IPS-15b (cell line): ENCODE results near the gene SHC1.

Experiments used
- H3K27me3 ChIP-seq: one replicate; pipeline ENCODE4 v1.6.1; 2013; ENCODE audit warnings: low read length; ENCODE audit not compliant: control insufficient read depth, insufficient read depth
- H3K36me3 ChIP-seq: one replicate; pipeline ENCODE4 v1.6.1; 2013; ENCODE audit warnings: low read length; ENCODE audit not compliant: control insufficient read depth, insufficient read depth
- H3K4me1 ChIP-seq: one replicate; pipeline ENCODE4 v1.6.1; 2013; ENCODE audit warnings: mild to moderate bottlenecking, low read length; ENCODE audit not compliant: control insufficient read depth, insufficient read depth
- H3K4me3 ChIP-seq: one replicate; pipeline ENCODE4 v1.5.1; 2013; ENCODE audit warnings: low read depth, low read length
- H3K9ac ChIP-seq: one replicate; pipeline ENCODE4 v1.6.1; 2013; ENCODE audit warnings: low read depth, mild to moderate bottlenecking, low read length
- H3K9me3 ChIP-seq: one replicate; pipeline ENCODE4 v1.6.1; 2013; ENCODE audit warnings: mild to moderate bottlenecking, low read length; ENCODE audit not compliant: control insufficient read depth, insufficient read depth

SHC1 gene

GRCh38 chr1:154931940-154932487, 38.5 kb downstream of the SHC1 start:
- Histone ChIP-seq H3K4me1 (no peaks in the 10 kb centered on the region), H3K27me3 (no peaks in the 10 kb centered on the region), H3K9ac (no peak overlapping the region), H3K4me3 (no peak overlapping the region), H3K9me3 (no peaks in the 10 kb centered on the region), H3K36me3 (peaks cover 3% of the 10 kb centered on the region)

DNA sequence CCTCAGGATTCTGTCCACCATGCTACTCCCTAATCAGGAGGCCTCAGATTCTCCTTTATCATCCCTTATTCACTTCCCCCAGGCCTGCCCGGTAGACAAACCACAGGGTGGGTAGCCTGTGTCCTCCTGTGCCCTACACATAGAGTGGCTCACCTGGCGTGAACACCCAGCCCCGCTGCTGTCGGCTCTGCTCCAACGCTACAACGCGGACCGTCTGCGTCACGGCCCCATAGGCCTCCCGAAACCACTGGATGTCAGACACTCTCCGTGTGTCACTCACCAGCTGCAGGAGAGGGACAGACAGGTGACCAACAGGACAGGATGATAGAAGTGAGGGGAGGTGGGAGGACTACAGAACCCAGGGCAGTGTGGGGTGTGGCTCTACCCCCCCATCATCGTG, 44.3 kb downstream of the SHC1 start:
- H3K9me3 ChIP-seq = no peaks in the 10 kb centered on the region
- no peak overlapping the region for H3K9ac ChIP-seq
- H3K4me3 ChIP-seq = no peak overlapping the region
- peaks cover 5% of the 10 kb centered on the region for H3K36me3 ChIP-seq
- H3K27me3 ChIP-seq = no peaks in the 10 kb centered on the region
- H3K4me1 ChIP-seq = no peaks in the 10 kb centered on the region

DNA sequence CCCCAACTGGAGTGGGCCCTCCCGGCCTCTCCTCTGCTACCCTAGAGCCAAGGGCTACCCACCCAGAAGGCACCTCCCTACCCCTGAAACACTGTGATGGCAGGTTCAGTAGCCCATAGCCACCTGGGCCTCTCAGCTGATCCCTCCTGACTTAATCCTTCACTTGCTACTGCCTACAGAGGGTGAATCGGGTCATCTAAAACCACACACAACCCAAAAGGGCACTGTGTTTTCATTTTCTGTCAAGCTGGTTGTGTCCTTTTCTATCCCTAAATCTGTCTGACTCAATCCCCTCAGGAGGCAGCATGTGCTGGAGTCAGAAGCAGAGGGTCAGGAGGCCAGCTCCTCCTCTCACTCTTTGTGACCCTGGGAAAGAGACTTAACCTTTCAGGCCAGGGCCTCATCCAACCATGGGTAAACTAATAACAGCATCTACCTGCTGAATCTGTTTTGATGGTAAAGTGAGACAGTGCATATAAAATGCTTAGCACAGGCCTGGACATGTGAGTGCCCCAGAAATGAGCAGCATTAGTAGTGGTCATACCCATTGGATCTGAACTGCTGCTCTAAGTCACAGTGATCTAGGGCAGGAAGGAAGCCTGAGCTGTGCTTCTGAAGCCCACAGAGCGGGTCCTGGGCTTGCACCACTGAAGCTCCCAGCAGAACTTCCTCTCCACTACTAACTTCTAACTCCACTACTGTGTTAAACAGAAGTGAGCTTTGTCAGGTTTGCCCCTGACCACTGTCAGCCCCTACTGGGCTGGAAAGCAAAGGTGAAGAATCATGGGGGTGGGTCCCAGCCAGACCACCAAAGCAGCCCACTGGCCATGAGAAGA, 45.0 kb downstream of the SHC1 start:
- Histone ChIP-seq H3K9ac (no peak overlapping the region), H3K9me3 (no peaks in the 10 kb centered on the region), H3K36me3 (peaks cover 5% of the 10 kb centered on the region)

GRCh38 chr1:154923695-154924094, 46.9 kb downstream of the SHC1 start:
- Histone ChIP-seq H3K4me3 (no peak overlapping the region), H3K9ac (no peak overlapping the region), H3K36me3 (peaks cover 5% of the 10 kb centered on the region), H3K9me3 (no peaks in the 10 kb centered on the region), H3K4me1 (no peaks in the 10 kb centered on the region), H3K27me3 (no peaks in the 10 kb centered on the region)

More for the DNA sequence above, 45.0 kb downstream of the SHC1 start:
- Histone ChIP-seq H3K4me1 (no peaks in the 10 kb centered on the region), H3K4me3 (no peak overlapping the region), H3K27me3 (no peaks in the 10 kb centered on the region)

- Histone ChIP-seq H3K4me1 (no peaks in the 10 kb centered on the region), H3K9ac (no peak overlapping the region), H3K9me3 (peaks cover 6% of the 10 kb centered on the region), H3K27me3 (no peaks in the 10 kb centered on the region), H3K4me3 (no peak overlapping the region), H3K36me3 (no peaks in the 10 kb centered on the region)
Measured at GRCh38 chr1:154913273-154913672, 57.3 kb downstream of the SHC1 start.

DNA sequence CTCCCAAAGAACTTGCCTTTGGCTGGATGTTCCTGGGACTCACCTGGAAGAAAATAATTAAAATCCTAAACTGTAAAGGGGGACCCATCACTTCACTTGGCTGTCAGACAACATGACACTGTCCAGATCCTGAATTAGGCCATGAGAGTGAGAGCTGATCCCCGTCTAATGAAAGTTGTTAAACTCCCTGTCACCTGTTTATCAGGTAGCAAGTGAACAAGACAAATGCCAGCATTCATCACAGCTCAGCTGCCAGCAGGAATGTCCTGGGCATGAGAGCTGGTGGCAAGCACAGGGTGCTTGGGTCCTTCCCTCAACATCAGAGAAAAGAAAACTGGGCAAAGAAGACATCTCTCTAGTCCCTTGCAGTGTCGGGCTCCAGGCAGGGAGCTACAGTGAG, 57.8 kb downstream of the SHC1 start:
- Histone ChIP-seq H3K9ac (no peak overlapping the region), H3K4me1 (no peaks in the 10 kb centered on the region), H3K9me3 (peaks cover 6% of the 10 kb centered on the region), H3K4me3 (no peak overlapping the region), H3K27me3 (no peaks in the 10 kb centered on the region), H3K36me3 (no peaks in the 10 kb centered on the region)
